SU-DHL-6 (cell line): Measurements from ENCODE around the gene SPAG9.

ENCODE experiments used
- CTCF ChIP-seq: fragments of 200-600 bp; sonication (generic); IDR thresholded peaks from one replicate; pipeline ENCODE4 v1.5.1; 2017; ENCODE audit warnings: antibody characterized with exemption, mild to moderate bottlenecking, low read length, moderate library complexity; ENCODE audit not compliant: insufficient read depth, poor library complexity, severe bottlenecking
- EZH2phosphoT487 ChIP-seq: fragments of 200-600 bp; sonication (generic), shearing (Covaris generic); conservative IDR thresholded peaks from 2 replicates; pipeline ENCODE4 v1.6.1; 2018; ENCODE audit warnings: mild to moderate bottlenecking, antibody characterized with exemption, low read length, moderate library complexity, mixed read lengths

- TF ChIP-seq CTCF, result no peak
- no peak for TF ChIP-seq EZH2phosphoT487
Observed at GRCh38 chr17:51044976-51045375, 75.7 kb downstream of the SPAG9 start.
